Measurements from ENCODE around the gene PRDM16.

- TF ChIP-seq CTCF (optimal IDR thresholded peaks at IDR 0.05 in 1 of 3, IDR thresholded peaks at IDR 0.05 in 1 of 3, conservative IDR thresholded peaks at IDR 0.05 in 1 of 3; ENCODE audit: extremely low read depth in 1 of 3, insufficient read depth in 2 of 3, low read length in 3 of 3) (no peak), EZH2 (IDR thresholded peaks at IDR 0.05; ENCODE audit: low read length) (no peak)
These were observed 47.1 kb downstream of the PRDM16 start for GRCh38 chr1:3116150-3116510.
